K562 (cell line): ENCODE data around the gene GIPR. TPM values are rescaled to one million over a fixed set of nuclear protein-coding genes. Genes with fewer than 3 reads are reported as not detected.

Experiments used
- CREB1 ChIP-seq, 2 experiments: sonication (generic) in 1 of 2; formaldehyde crosslinking in 1 of 2; IDR thresholded peaks; 2 replicates each; pipeline versions ENCODE4 v1.6.1 to v1.8.0; 2012 to 2022; ENCODE audit warnings: inconsistent platforms in 1 of 2, mild to moderate bottlenecking in 1 of 2, missing genetic modification reagents in 1 of 2, moderate library complexity in 1 of 2
- CREM ChIP-seq: IDR thresholded peaks from 2 replicates; pipeline ENCODE4 v1.6.1; 2014; ENCODE audit warnings: antibody characterized with exemption, low read depth
- NR4A1 ChIP-seq, 2 experiments: fragments of 250-450 bp in 1 of 2; fragments of 450-650 bp in 1 of 2; sonication (Bioruptor Pico) in 1 of 2; IDR thresholded peaks; 2 replicates each; pipeline versions ENCODE4 v1.4.0 to v1.6.1; 2016 to 2020; ENCODE audit warnings: mild to moderate bottlenecking in 2 of 2, missing compliant biosample characterization in 1 of 2, missing genetic modification characterization in 1 of 2, moderate library complexity in 1 of 2
- SAP30 ChIP-seq: fragments of 200-600 bp; sonication (generic); IDR thresholded peaks from 2 replicates; pipeline ENCODE4 v1.6.1; 2012; ENCODE audit warnings: borderline replicate concordance, low read depth, mild to moderate bottlenecking, moderate library complexity, low read length, control low read depth, inconsistent platforms; ENCODE audit not compliant: insufficient read depth, poor library complexity, severe bottlenecking
- TOE1 ChIP-seq, 2 experiments: fragments of 450-650 bp in 1 of 2; sonication (generic) in 1 of 2; formaldehyde crosslinking in 1 of 2; IDR thresholded peaks; 2 replicates each; pipeline versions ENCODE4 v1.7.1 to v1.8.0; 2016 to 2022; ENCODE audit warnings: borderline replicate concordance in 2 of 2, mild to moderate bottlenecking in 2 of 2, antibody characterized with exemption in 1 of 2, inconsistent platforms in 1 of 2, low read depth in 1 of 2, missing genetic modification reagents in 1 of 2, moderate library complexity in 1 of 2
- polyA plus RNA-seq, 8 experiments: library from polyadenylated mRNA; depleted of rRNA in 4 of 8; stranded (reverse) in 5 of 8; unstranded in 3 of 8; fragments of >200 nt; fragmentation: Nextera tagmentation in 2 of 8; fragmentation: Illumina TruSeq in 1 of 8; extraction: Ambion mirVana in 2 of 8; extraction: Trizol in 1 of 8; gene quantifications; 2 replicates each; pipeline versions ENCODE4 v1.2.1 to v1.2.3, GENCODE V29; 2011 to 2014; ENCODE audit warnings: inconsistent platforms in 1 of 8, missing spikeins in 1 of 8
- total RNA-seq, 7 experiments: library from RNA; depleted of rRNA in 6 of 7; stranded (reverse); fragments of >200 nt in 6 of 7; fragmentation: Illumina TruSeq in 2 of 7; extraction: Trizol in 2 of 7; gene quantifications; 2 replicates each; pipeline versions ENCODE4 v1.2.1 to v1.2.3, GENCODE V29; 2011 to 2021; ENCODE audit warnings: low replicate concordance in 1 of 7
- TF ChIP-seq, protein P1 (sequence below): fragments of 450-650 bp; formaldehyde crosslinking; IDR thresholded peaks from 2 replicates; pipeline ENCODE4 v1.4.0; 2022; ENCODE audit warnings: mild to moderate bottlenecking, moderate library complexity
- TF ChIP-seq, protein P2 (sequence below), 2 experiments: fragments of 450-650 bp in 1 of 2; sonication (generic) in 1 of 2; formaldehyde crosslinking in 1 of 2; IDR thresholded peaks in 1 of 2; conservative IDR thresholded peaks in 1 of 2; 2 replicates each; pipeline versions ENCODE4 v1.6.1 to v1.8.1; 2016 to 2023; ENCODE audit warnings: mild to moderate bottlenecking in 2 of 2, moderate library complexity in 2 of 2, inconsistent platforms in 1 of 2, missing genetic modification reagents in 1 of 2

GIPR gene
- total and polyA plus RNA-seq, 9 of the 15 experiments (the other 6 are each of a cell fraction or from before 2014, with no cell fraction given) = 2.2 to 26.8 (median 12.7) TPM

DNA sequence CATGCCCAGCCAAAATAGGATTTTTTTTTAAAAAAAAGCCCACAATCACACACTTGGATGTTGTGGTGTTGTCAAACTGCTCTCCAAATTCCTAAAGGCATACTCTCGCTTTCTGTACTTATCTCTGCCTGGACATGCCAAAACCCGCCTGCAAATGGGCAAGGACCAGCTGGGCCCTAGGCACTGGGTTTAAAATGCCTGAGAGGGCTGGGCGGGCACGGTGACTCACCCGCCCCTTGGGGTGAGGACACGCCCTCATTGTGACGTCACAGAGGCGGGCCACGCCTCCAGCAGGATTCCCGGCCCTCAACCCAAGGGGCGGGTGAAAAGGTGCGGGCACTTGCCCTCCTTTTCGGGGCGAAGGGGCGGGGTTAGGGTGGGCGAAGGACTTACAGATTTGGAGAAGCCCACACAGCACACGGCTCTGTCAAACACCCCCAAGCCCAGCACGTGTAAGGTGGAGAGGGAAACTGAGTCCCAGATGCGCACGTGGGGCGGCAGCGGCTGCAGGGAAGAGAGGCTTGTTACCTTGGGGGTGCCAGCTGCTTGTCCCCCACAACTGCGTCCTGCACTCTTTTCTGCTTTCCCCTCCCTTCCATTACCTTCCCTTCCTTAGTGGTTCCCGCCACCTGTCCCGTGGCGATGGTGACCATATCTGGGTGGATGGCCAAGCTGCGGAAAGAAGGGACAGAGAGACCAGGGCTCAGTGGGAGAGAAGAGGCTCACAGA lies 35.4 kb upstream of the GIPR start (continued):
- TF ChIP-seq SAP30 (no peak), NR4A1 (CRISPR knock-in tag; IDR thresholded peaks at IDR 0.05) (0 out of 2 replicates have a peak, but pooled peaks have one; percentile 35), NR4A1 (tag; IDR thresholded peaks at IDR 0.05) (no peak), CREB1 (IDR thresholded peaks at IDR 0.05) (peak; percentile 73; the same call in 1 of the 2 replicates), CREB1 (CRISPR knock-in tag; IDR thresholded peaks at IDR 0.05) (peak; percentile 93), TOE1 (IDR thresholded peaks at IDR 0.05; ENCODE audit: borderline replicate concordance) (no peak), TOE1 (CRISPR knock-in tag; IDR thresholded peaks at IDR 0.05; ENCODE audit: borderline replicate concordance, low read depth) (peak; percentile 66; the same call in 1 of the 2 replicates), CREM (peak; percentile 93)
- TF ChIP-seq, protein P1, sequence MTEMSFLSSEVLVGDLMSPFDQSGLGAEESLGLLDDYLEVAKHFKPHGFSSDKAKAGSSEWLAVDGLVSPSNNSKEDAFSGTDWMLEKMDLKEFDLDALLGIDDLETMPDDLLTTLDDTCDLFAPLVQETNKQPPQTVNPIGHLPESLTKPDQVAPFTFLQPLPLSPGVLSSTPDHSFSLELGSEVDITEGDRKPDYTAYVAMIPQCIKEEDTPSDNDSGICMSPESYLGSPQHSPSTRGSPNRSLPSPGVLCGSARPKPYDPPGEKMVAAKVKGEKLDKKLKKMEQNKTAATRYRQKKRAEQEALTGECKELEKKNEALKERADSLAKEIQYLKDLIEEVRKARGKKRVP = no peak
- TF ChIP-seq, protein P2, sequence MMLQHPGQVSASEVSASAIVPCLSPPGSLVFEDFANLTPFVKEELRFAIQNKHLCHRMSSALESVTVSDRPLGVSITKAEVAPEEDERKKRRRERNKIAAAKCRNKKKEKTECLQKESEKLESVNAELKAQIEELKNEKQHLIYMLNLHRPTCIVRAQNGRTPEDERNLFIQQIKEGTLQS (IDR thresholded peaks at IDR 0.05) = peak; percentile 94
- TF ChIP-seq, protein P2 (CRISPR knock-in tag; conservative IDR thresholded peaks at IDR 0.05) = peak; percentile 29; the same call in 1 of the 2 replicates
